HG03039 (cell line): ENCODE measurements around the gene ARL16.
A peak's percentile ranks its signal among the peaks of the same experiment; 100 is the strongest.
"Not testable (repeated sequence)": the region's sequence is repeated elsewhere in the genome, so short reads cannot be mapped to it uniquely, and the experiment has no call there.

Experiments used
- ATAC-seq: cut with Tn5 transposase; IDR thresholded peaks from one replicate; pipeline ENCODE4 v1.9.1; 2021; ENCODE audit warnings: mild to moderate bottlenecking, moderate library complexity; ENCODE audit not compliant: unreplicated experiment

Gene ARL16

GRCh38 chr17:81696218-81696941, 12.8 kb upstream of the ARL16 start:
- ATAC-seq, result no peak

GRCh38 chr17:81695801-81696200, 12.2 kb upstream of the ARL16 start:
- no peak for ATAC-seq

- ATAC-seq, result no peak
These were observed 11.6 kb upstream of the ARL16 start for GRCh38 chr17:81695211-81695610.

GRCh38 chr17:81694810-81695209, 11.2 kb upstream of the ARL16 start:
- no peak for ATAC-seq

- ATAC-seq, result no peak
These were observed 10.1 kb upstream of the ARL16 start for GRCh38 chr17:81693509-81694210.

GRCh38 chr17:81691608-81692007, 8.0 kb upstream of the ARL16 start:
- ATAC-seq, result no peak

GRCh38 chr17:81691196-81691595, 7.6 kb upstream of the ARL16 start:
- ATAC-seq, result no peak

GRCh38 chr17:81690549-81690948, 7.0 kb upstream of the ARL16 start:
- ATAC-seq, result no peak

GRCh38 chr17:81690066-81690465, 6.5 kb upstream of the ARL16 start:
- ATAC-seq, result no peak

- ATAC-seq, result no peak
These were observed 5.0 kb upstream of the ARL16 start for GRCh38 chr17:81688616-81689015.

GRCh38 chr17:81687770-81688541, 4.4 kb upstream of the ARL16 start:
- ATAC-seq, result no peak

- ATAC-seq, result no peak
These were observed 3.0 kb upstream of the ARL16 start for GRCh38 chr17:81686614-81687013.

GRCh38 chr17:81685108-81685507, 1.5 kb upstream of the ARL16 start:
- no peak for ATAC-seq

- no peak for ATAC-seq
These were observed 880 bp upstream of the ARL16 start for GRCh38 chr17:81684442-81684911.

GRCh38 chr17:81683208-81683583, 401 bp downstream of the ARL16 start:
- peak; percentile 3 for ATAC-seq

- no peak for ATAC-seq
These were observed 911 bp downstream of the ARL16 start for GRCh38 chr17:81682565-81683207.

- ATAC-seq, result no peak
These were observed 1.9 kb downstream of the ARL16 start for GRCh38 chr17:81681672-81682071.

- ATAC-seq, result no peak
These were observed 3.4 kb downstream of the ARL16 start for GRCh38 chr17:81680150-81680549.

GRCh38 chr17:81676906-81677305, 6.7 kb downstream of the ARL16 start:
- no peak for ATAC-seq

- not testable (repeated sequence) for ATAC-seq
These were observed 7.9 kb downstream of the ARL16 start for GRCh38 chr17:81675515-81676221.
